Measurements from ENCODE around the gene PTPN4. TPM values are rescaled to one million over a fixed set of nuclear protein-coding genes. Genes with fewer than 3 reads are reported as not detected.

The PTPN4 gene
- total and polyA plus RNA-seq, 2 experiments from 2014 or later, result 41.6 to 90.4 TPM

- TF ChIP-seq REST (IDR thresholded peaks at IDR 0.05; ENCODE audit: unreplicated experiment) (no peak), EZH2phosphoT487 (IDR thresholded peaks at IDR 0.05; ENCODE audit: unreplicated experiment) (no peak), EZH2 (IDR thresholded peaks at IDR 0.05; ENCODE audit: low read depth, unreplicated experiment) (no peak), STAT1 (IDR thresholded peaks at IDR 0.05; ENCODE audit: unreplicated experiment) (no peak)
Observed at GRCh38 chr2:119859528-119859927, 99.8 kb downstream of the PTPN4 start (continued).

- Histone ChIP-seq H3F3A (replicated peaks; ENCODE audit: low read depth) (no peaks in the 10 kb centered on the region), H3K79me2 (replicated peaks; ENCODE audit: insufficient read depth) (peaks cover 83% of the 10 kb centered on the region), H3K4me3 (no peak overlapping the region), H3K4me1 (ENCODE audit: insufficient read depth) (peaks cover 22% of the 10 kb centered on the region), H4K20me1 (replicated peaks; ENCODE audit: insufficient read depth) (peaks cover 7% of the 10 kb centered on the region; the same call in 1 of the 2 replicates), H2AFZ (no peak overlapping the region), H3K36me3 (ENCODE audit: insufficient read depth) (no peaks in the 10 kb centered on the region), H3K27ac (ENCODE audit: low read depth) (no peak overlapping the region), H3K4me2 (no peak overlapping the region), H3K9me2 (ENCODE audit: insufficient read depth) (no peaks in the 10 kb centered on the region), H3K27me3 (ENCODE audit: insufficient read depth) (no peaks in the 10 kb centered on the region)
- DNase-seq (ENCODE audit: low spot score) (no peak), ATAC-seq (no peak)
- peaks cover 53% of the 10 kb centered on the region; the same call in 2 of the 3 replicates for H3K4me1 Mint-ChIP-seq
- H3K36me3 Mint-ChIP-seq (ENCODE audit: low read depth), result peaks cover 3% of the 10 kb centered on the region; the same call in 1 of the 3 replicates
- H3K9me3 Mint-ChIP-seq, result no peaks in the 10 kb centered on the region; the same call in 2 of the 3 replicates
- H3K27me3 Mint-ChIP-seq (ENCODE audit: insufficient read depth, low read depth, poor library complexity), result no peaks in the 10 kb centered on the region
- H3K27ac Mint-ChIP-seq, result peak overlapping the region; percentile 57
- TF ChIP-seq NANOG (IDR thresholded peaks at IDR 0.05; ENCODE audit: borderline replicate concordance), result no peak
- TF ChIP-seq STAT1 (IDR thresholded peaks at IDR 0.05; ENCODE audit: unreplicated experiment), result no peak
- TF ChIP-seq CTCF (conservative IDR thresholded peaks at IDR 0.05; ENCODE audit: low read depth in 2 of 2), result no peak
- H3K4me3 Mint-ChIP-seq, result no peak overlapping the region
Observed at GRCh38 chr2:119860924-119861323, 101.2 kb downstream of the PTPN4 start.

- DNase-seq (ENCODE audit: low spot score), result peak; percentile 37
- no peaks in the 10 kb centered on the region for H3K9me3 Mint-ChIP-seq
- Histone ChIP-seq H3K27me3 (ENCODE audit: insufficient read depth) (no peaks in the 10 kb centered on the region), H3K4me1 (ENCODE audit: insufficient read depth) (peaks cover 22% of the 10 kb centered on the region), H3K27ac (ENCODE audit: low read depth) (no peak overlapping the region), H3K9me2 (ENCODE audit: insufficient read depth) (no peaks in the 10 kb centered on the region), H3K4me3 (no peak overlapping the region), H3K36me3 (ENCODE audit: insufficient read depth) (no peaks in the 10 kb centered on the region), H4K20me1 (replicated peaks; ENCODE audit: insufficient read depth) (peaks cover 9% of the 10 kb centered on the region; the same call in 1 of the 2 replicates), H2AFZ (no peak overlapping the region), H3K4me2 (no peak overlapping the region), H3K79me2 (replicated peaks; ENCODE audit: insufficient read depth) (peaks cover 81% of the 10 kb centered on the region), H3F3A (replicated peaks; ENCODE audit: low read depth) (no peaks in the 10 kb centered on the region)
- peaks cover 44% of the 10 kb centered on the region; the same call in 2 of the 3 replicates for H3K4me1 Mint-ChIP-seq
- no peak overlapping the region for H3K4me3 Mint-ChIP-seq
- peaks cover 9% of the 10 kb centered on the region; the same call in 2 of the 3 replicates for H3K36me3 Mint-ChIP-seq (ENCODE audit: low read depth)
- H3K27ac Mint-ChIP-seq, result peak overlapping the region; percentile 58; the same call in 1 of the 2 replicates
- ATAC-seq, result no peak
- peaks cover 2% of the 10 kb centered on the region for H3K27me3 Mint-ChIP-seq (ENCODE audit: insufficient read depth, low read depth, poor library complexity)
- no peak for TF ChIP-seq NANOG (IDR thresholded peaks at IDR 0.05; ENCODE audit: borderline replicate concordance)
- TF ChIP-seq ZNF331 (CRISPR knock-in tag; IDR thresholded peaks at IDR 0.05; ENCODE audit: low read depth), result no peak
- TF ChIP-seq REST (IDR thresholded peaks at IDR 0.05; ENCODE audit: unreplicated experiment), result no peak
- no peak for TF ChIP-seq ZNF114 (CRISPR knock-in tag; IDR thresholded peaks at IDR 0.05)
Observed at GRCh38 chr2:119862127-119862889, 102.6 kb downstream of the PTPN4 start.

Data from GM23338 (cell line).